ENCODE data around the gene ELMO1. TPM values are rescaled to one million over a fixed set of nuclear protein-coding genes. Genes with fewer than 3 reads are reported as not detected.

ELMO1 gene
- total RNA-seq, 1 experiment from 2014 or later = 7.8 TPM

DNA sequence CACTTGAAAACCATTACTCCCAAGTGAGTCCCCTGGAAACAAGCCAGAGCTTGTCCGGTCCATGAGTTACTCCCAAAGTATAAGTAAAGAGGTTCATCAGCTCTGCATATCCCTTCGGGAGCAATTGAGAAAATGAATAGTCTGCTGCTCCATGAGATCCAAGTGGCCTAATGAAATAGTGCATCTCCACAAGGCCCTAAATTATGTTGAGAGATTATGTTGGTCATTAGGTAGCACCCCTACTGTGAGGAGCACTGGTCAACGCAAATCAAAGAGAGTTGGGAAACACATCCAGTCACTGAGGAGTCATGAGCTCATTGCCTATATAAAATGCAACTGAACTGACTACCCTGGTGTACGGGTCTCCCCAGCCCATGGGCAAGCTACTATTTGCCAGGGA is 518.9 kb downstream of the ELMO1 start:
- H3K27ac Mint-ChIP-seq = no peak overlapping the region
- no peak for DNase-seq
- H3K27ac ChIP-seq (ENCODE audit: insufficient read length, low read depth, low read length) = no peak overlapping the region
- no peaks in the 10 kb centered on the region for H3K9me3 ChIP-seq (ENCODE audit: control insufficient read depth, low read depth, low read length)
- H2AFZ ChIP-seq (ENCODE audit: low read length) = no peak overlapping the region
- H3K4ac ChIP-seq (ENCODE audit: low read depth, low read length) = no peak overlapping the region
- H3K4me3 Mint-ChIP-seq = no peak overlapping the region
- no peak overlapping the region for H3K4me2 ChIP-seq (ENCODE audit: insufficient read depth, insufficient read length, low read length)
- H2BK120ac ChIP-seq (ENCODE audit: low read depth, low read length, poor library complexity, severe bottlenecking) = no peak overlapping the region
- no peak overlapping the region for H3K23ac ChIP-seq (ENCODE audit: insufficient read length, low read depth, low read length)
- H2BK20ac ChIP-seq (ENCODE audit: low read depth, low read length, poor library complexity, severe bottlenecking) = no peak overlapping the region
- H3K4me1 ChIP-seq (ENCODE audit: insufficient read depth, low read length) = no peaks in the 10 kb centered on the region; the same call in 1 of the 2 replicates
- no peak overlapping the region for H4K91ac ChIP-seq (ENCODE audit: insufficient read length, low read depth, low read length)
- no peak overlapping the region for H3K14ac ChIP-seq (ENCODE audit: insufficient read depth, low read length)
- no peak overlapping the region for H4K8ac ChIP-seq (replicated peaks; ENCODE audit: insufficient read length, low read depth, low read length)
- H3K9ac ChIP-seq (ENCODE audit: extremely low read depth, insufficient read length, low read length) = no peak overlapping the region
- H3K56ac ChIP-seq (ENCODE audit: insufficient read length, low read depth, low read length) = no peak overlapping the region
- no peak overlapping the region for H3T11ph ChIP-seq (ENCODE audit: low read length)
- no peak overlapping the region for H3K18ac ChIP-seq (ENCODE audit: insufficient read length, low read depth, low read length)
- H3K79me2 ChIP-seq (ENCODE audit: insufficient read depth, low read length) = no peaks in the 10 kb centered on the region
- H2AK5ac ChIP-seq (ENCODE audit: insufficient read length, low read length) = no peak overlapping the region
- no peaks in the 10 kb centered on the region for H3K79me1 ChIP-seq (ENCODE audit: insufficient read depth, low read depth, low read length, poor library complexity, severe bottlenecking)
- no peaks in the 10 kb centered on the region for H3K9me3 Mint-ChIP-seq
- no peaks in the 10 kb centered on the region for H3K23me2 ChIP-seq (ENCODE audit: insufficient read length, low read depth, low read length, poor library complexity, severe bottlenecking)
- no peaks in the 10 kb centered on the region; a peak in 1 of 7 replicates for H3K36me3 Mint-ChIP-seq (ENCODE audit: insufficient read depth in 1 of 3, low read depth in 3 of 3)
- peaks cover 12 to 13% of the 10 kb centered on the region in 2 experiments for H3K4me1 Mint-ChIP-seq
- no peak overlapping the region for H2BK15ac ChIP-seq (ENCODE audit: low read depth, low read length)
- no peak overlapping the region for H2BK5ac ChIP-seq (ENCODE audit: insufficient read length, low read length)
- H3K27me3 Mint-ChIP-seq (ENCODE audit: low read depth) = no peaks in the 10 kb centered on the region; the same call in 1 of the 2 replicates
- no CpG with 5 or more reads among the region's 4 CpGs for WGBS (ENCODE audit: extremely low coverage, insufficient read length, low lambda C conversion rate)
- H4K5ac ChIP-seq (ENCODE audit: insufficient read length, low read depth, low read length) = no peak overlapping the region
- no peak overlapping the region for H2BK12ac ChIP-seq (ENCODE audit: insufficient read length, low read depth, low read length)
- TF ChIP-seq, protein P1, sequence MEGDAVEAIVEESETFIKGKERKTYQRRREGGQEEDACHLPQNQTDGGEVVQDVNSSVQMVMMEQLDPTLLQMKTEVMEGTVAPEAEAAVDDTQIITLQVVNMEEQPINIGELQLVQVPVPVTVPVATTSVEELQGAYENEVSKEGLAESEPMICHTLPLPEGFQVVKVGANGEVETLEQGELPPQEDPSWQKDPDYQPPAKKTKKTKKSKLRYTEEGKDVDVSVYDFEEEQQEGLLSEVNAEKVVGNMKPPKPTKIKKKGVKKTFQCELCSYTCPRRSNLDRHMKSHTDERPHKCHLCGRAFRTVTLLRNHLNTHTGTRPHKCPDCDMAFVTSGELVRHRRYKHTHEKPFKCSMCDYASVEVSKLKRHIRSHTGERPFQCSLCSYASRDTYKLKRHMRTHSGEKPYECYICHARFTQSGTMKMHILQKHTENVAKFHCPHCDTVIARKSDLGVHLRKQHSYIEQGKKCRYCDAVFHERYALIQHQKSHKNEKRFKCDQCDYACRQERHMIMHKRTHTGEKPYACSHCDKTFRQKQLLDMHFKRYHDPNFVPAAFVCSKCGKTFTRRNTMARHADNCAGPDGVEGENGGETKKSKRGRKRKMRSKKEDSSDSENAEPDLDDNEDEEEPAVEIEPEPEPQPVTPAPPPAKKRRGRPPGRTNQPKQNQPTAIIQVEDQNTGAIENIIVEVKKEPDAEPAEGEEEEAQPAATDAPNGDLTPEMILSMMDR (conservative IDR thresholded peaks at IDR 0.05) = no peak
- H4K20me1 ChIP-seq (ENCODE audit: control insufficient read depth, insufficient read depth, insufficient read length) = no peaks in the 10 kb centered on the region
- H3K27me3 ChIP-seq (ENCODE audit: insufficient read depth, low read length) = no peaks in the 10 kb centered on the region
